Type B pancreatic cell (in vitro differentiated cells): ENCODE results near the gene CELF4. TPM values are rescaled to one million over a fixed set of nuclear protein-coding genes. Genes with fewer than 3 reads are reported as not detected.

Source experiments
- DNase-seq: peaks from one replicate; pipeline ENCODE4 v3.0.0; 2021; ENCODE audit warnings: mixed read lengths; ENCODE audit not compliant: unreplicated experiment; ENCODE audit errors: extremely low spot score
- H3K27ac Mint-ChIP-seq: 2 replicates; pipeline ENCODE4 v1.8.0; 2021; ENCODE audit warnings: mild to moderate bottlenecking, mixed read lengths
- H3K27me3 Mint-ChIP-seq: 2 replicates; pipeline ENCODE4 v1.8.0; 2021; ENCODE audit warnings: mixed read lengths
- H3K36me3 Mint-ChIP-seq: 2 replicates; pipeline ENCODE4 v1.8.0; 2021; ENCODE audit warnings: mixed read lengths
- H3K4me1 Mint-ChIP-seq: one replicate; pipeline ENCODE4 v1.8.0; 2021; ENCODE audit warnings: mixed read lengths; ENCODE audit not compliant: unreplicated experiment
- H3K4me3 Mint-ChIP-seq: 2 replicates; pipeline ENCODE4 v1.8.0; 2021; ENCODE audit warnings: mild to moderate bottlenecking, mixed read lengths
- H3K9me3 Mint-ChIP-seq: 2 replicates; pipeline ENCODE4 v1.8.0; 2021; ENCODE audit warnings: mixed read lengths
- CTCF ChIP-seq: fragments of 200-600 bp; sonication (generic); conservative IDR thresholded peaks from 2 replicates; pipeline ENCODE4 v1.5.0; 2021; ENCODE audit warnings: antibody characterized with exemption, mild to moderate bottlenecking
- total RNA-seq: library from RNA; stranded (reverse); gene quantifications from 2 replicates; pipeline ENCODE4 v1.2.1, GENCODE V29; 2021; ENCODE audit warnings: low replicate concordance

Gene CELF4
- total RNA-seq, 1 donor from 2014 or later, result 9.2 TPM

GRCh38 chr18:37286801-37287200 lies 278.8 kb downstream of the CELF4 start:
- no peak for DNase-seq
- Mint-ChIP-seq H3K4me3 (no peak overlapping the region), H3K36me3 (no peaks in the 10 kb centered on the region), H3K27me3 (peaks cover 11% of the 10 kb centered on the region), H3K4me1 (peaks cover 6% of the 10 kb centered on the region), H3K27ac (no peak overlapping the region), H3K9me3 (no peaks in the 10 kb centered on the region)
- TF ChIP-seq CTCF, result no peak

GRCh38 chr18:37285825-37286224 lies 279.8 kb downstream of the CELF4 start:
- TF ChIP-seq CTCF, result no peak
- Mint-ChIP-seq H3K9me3 (no peaks in the 10 kb centered on the region), H3K4me1 (peaks cover 6% of the 10 kb centered on the region), H3K36me3 (no peaks in the 10 kb centered on the region), H3K27ac (no peak overlapping the region), H3K27me3 (peaks cover 16% of the 10 kb centered on the region), H3K4me3 (no peak overlapping the region)
- DNase-seq, result no peak

GRCh38 chr18:37284260-37284659 lies 281.3 kb downstream of the CELF4 start:
- H3K36me3 Mint-ChIP-seq, result no peaks in the 10 kb centered on the region
- H3K27me3 Mint-ChIP-seq, result peaks cover 19% of the 10 kb centered on the region
- no peak overlapping the region for H3K4me3 Mint-ChIP-seq
- H3K27ac Mint-ChIP-seq, result no peak overlapping the region
- no peak for TF ChIP-seq CTCF
- no peak for DNase-seq
- H3K9me3 Mint-ChIP-seq, result no peaks in the 10 kb centered on the region
- peaks cover 6% of the 10 kb centered on the region for H3K4me1 Mint-ChIP-seq

GRCh38 chr18:37282386-37283037 lies 283.1 kb downstream of the CELF4 start:
- DNase-seq, result no peak
- peaks cover 25% of the 10 kb centered on the region for H3K27me3 Mint-ChIP-seq

GRCh38 chr18:37280701-37281393 lies 284.8 kb downstream of the CELF4 start:
- Mint-ChIP-seq H3K9me3 (no peaks in the 10 kb centered on the region), H3K27me3 (peaks cover 24% of the 10 kb centered on the region), H3K27ac (no peak overlapping the region), H3K4me1 (peaks cover 3% of the 10 kb centered on the region), H3K36me3 (no peaks in the 10 kb centered on the region), H3K4me3 (no peak overlapping the region)
- no peak for DNase-seq
- TF ChIP-seq CTCF, result no peak

More at GRCh38 chr18:37282386-37283037, 283.1 kb downstream of the CELF4 start:
- Mint-ChIP-seq H3K4me1 (peaks cover 6% of the 10 kb centered on the region), H3K27ac (no peak overlapping the region), H3K36me3 (no peaks in the 10 kb centered on the region), H3K4me3 (no peak overlapping the region), H3K9me3 (no peaks in the 10 kb centered on the region)
- peak; percentile 57 for TF ChIP-seq CTCF
